Panc1 (cell line): ENCODE results near the gene BEND3. TPM values are rescaled to one million over a fixed set of nuclear protein-coding genes. Genes with fewer than 3 reads are reported as not detected.

Source experiments
- ATAC-seq: fragments of 200-7000 bp; cut with Tn5 transposase; 2 replicates; pipeline ENCODE4 v1.9.1; 2020; ENCODE audit warnings: mild to moderate bottlenecking, moderate library complexity
- BruUV-seq: library from RNA; stranded (reverse); fragments of 400-500 nt; replicated peaks from 2 replicates; lab custom pipeline; 2021; lab: Mats Ljungman, UMichigan
- CTCF ChIA-PET: fragments of 300-600 bp; sonication (Branson Sonifier 250); formaldehyde crosslinking; loops from one replicate; lab custom pipeline; 2022; ENCODE audit warnings: antibody characterized with exemption; lab: Charles Lee
- POLR2A ChIA-PET: fragments of 300-600 bp; sonication (Branson Sonifier 250); formaldehyde crosslinking; loops from one replicate; lab custom pipeline; 2022; ENCODE audit warnings: antibody characterized with exemption; lab: Charles Lee
- DNase-seq: peaks from one replicate; pipeline ENCODE4 v3.0.0-alpha.2; 2010; ENCODE audit warnings: low read depth, low spot score
- H3K27ac ChIP-seq: 2 replicates; pipeline ENCODE4 v1.5.1; 2011; ENCODE audit warnings: mild to moderate bottlenecking, low read length, inconsistent platforms
- H3K27me3 ChIP-seq: fragments of 200-500 bp; sonication (Bioruptor generic); 2 replicates; pipeline ENCODE4 v1.6.0; 2014; ENCODE audit warnings: low read length, inconsistent platforms; ENCODE audit not compliant: control insufficient read depth, insufficient read depth
- H3K36me3 ChIP-seq: fragments of 200-500 bp; sonication (Bioruptor generic); 2 replicates; pipeline ENCODE4 v1.5.1; 2014; ENCODE audit warnings: inconsistent platforms, mild to moderate bottlenecking, low read length, moderate library complexity; ENCODE audit not compliant: control insufficient read depth, insufficient read depth
- H3K4me1 ChIP-seq: 2 replicates; pipeline ENCODE4 v1.5.1; 2011; ENCODE audit warnings: inconsistent platforms, mild to moderate bottlenecking, low read length, moderate library complexity; ENCODE audit not compliant: control insufficient read depth, insufficient read depth
- H3K4me3 ChIP-seq, 2 experiments: 2 replicates each; pipeline ENCODE4 v1.5.1; 2011 to 2012; ENCODE audit warnings: low read depth in 2 of 2, low read length in 2 of 2, mild to moderate bottlenecking in 2 of 2, inconsistent platforms in 1 of 2, moderate library complexity in 1 of 2
- H3K9me3 ChIP-seq: fragments of 200-500 bp; sonication (Bioruptor generic); 2 replicates; pipeline ENCODE4 v1.5.1; 2014; ENCODE audit warnings: low read depth, mild to moderate bottlenecking, inconsistent platforms, low read length, moderate library complexity; ENCODE audit not compliant: control insufficient read depth, insufficient read depth
- POLR2AphosphoS5 ChIP-seq: IDR thresholded peaks from 2 replicates; pipeline ENCODE4 v1.6.1; 2012; ENCODE audit warnings: mild to moderate bottlenecking, low read depth, low read length, moderate library complexity
- SIN3A ChIP-seq: IDR thresholded peaks from 2 replicates; pipeline ENCODE4 v1.6.1; 2012; ENCODE audit warnings: low read depth, mild to moderate bottlenecking, low read length, moderate library complexity, borderline replicate concordance; ENCODE audit not compliant: insufficient read depth
- TCF7L2 ChIP-seq: IDR thresholded peaks from 2 replicates; pipeline ENCODE4 v1.6.1; 2011; ENCODE audit warnings: mild to moderate bottlenecking, low read depth, low read length, inconsistent platforms
- in situ Hi-C: cut with HindIII; loops from 2 replicates; pipeline ENCODE4 v1.10.0; 2016; ENCODE audit warnings: low sequenced_read_pairs, low pct_unique_long_range_greater_than_20kb
- intact Hi-C: fragments of 100-400 bp; cut with micrococcal nuclease; formaldehyde crosslinking; loops from one replicate; pipeline ENCODE4 v1.10.0; 2022; ENCODE audit not compliant: unreplicated experiment
- total RNA-seq: library from RNA; stranded (reverse); gene quantifications from one replicate; pipeline ENCODE4 v1.2.1, GENCODE V29; 2021; ENCODE audit not compliant: unreplicated experiment
- TF ChIP-seq, protein P1 (sequence below): fragments of 450-650 bp; IDR thresholded peaks from 2 replicates; pipeline ENCODE4 v1.5.1; 2017; ENCODE audit warnings: mild to moderate bottlenecking
- TF ChIP-seq, protein P2 (sequence below), 2 experiments: IDR thresholded peaks; 2 replicates each; pipeline ENCODE4 v1.6.1; 2011 to 2012; ENCODE audit warnings: low read depth in 2 of 2, control low read depth in 1 of 2, low read length in 1 of 2, mild to moderate bottlenecking in 1 of 2, moderate library complexity in 1 of 2; ENCODE audit not compliant: insufficient read depth in 1 of 2

The BEND3 gene
- total RNA-seq, 1 experiment from 2014 or later = 9.9 TPM

GRCh38 chr6:107060704-107061103 is 54.6 kb downstream of the BEND3 start:
- intact Hi-C loops (no loop called here), in situ Hi-C loops (no loop called here)
- Histone ChIP-seq H3K27ac (no peak overlapping the region), H3K36me3 (no peaks in the 10 kb centered on the region), H3K4me1 (no peaks in the 10 kb centered on the region), H3K9me3 (no peaks in the 10 kb centered on the region), H3K4me3 (no peak overlapping the region), H3K27me3 (no peaks in the 10 kb centered on the region)
- DNase-seq = no peak
- POLR2A ChIA-PET = no interaction called here
- TF ChIP-seq, protein P1, sequence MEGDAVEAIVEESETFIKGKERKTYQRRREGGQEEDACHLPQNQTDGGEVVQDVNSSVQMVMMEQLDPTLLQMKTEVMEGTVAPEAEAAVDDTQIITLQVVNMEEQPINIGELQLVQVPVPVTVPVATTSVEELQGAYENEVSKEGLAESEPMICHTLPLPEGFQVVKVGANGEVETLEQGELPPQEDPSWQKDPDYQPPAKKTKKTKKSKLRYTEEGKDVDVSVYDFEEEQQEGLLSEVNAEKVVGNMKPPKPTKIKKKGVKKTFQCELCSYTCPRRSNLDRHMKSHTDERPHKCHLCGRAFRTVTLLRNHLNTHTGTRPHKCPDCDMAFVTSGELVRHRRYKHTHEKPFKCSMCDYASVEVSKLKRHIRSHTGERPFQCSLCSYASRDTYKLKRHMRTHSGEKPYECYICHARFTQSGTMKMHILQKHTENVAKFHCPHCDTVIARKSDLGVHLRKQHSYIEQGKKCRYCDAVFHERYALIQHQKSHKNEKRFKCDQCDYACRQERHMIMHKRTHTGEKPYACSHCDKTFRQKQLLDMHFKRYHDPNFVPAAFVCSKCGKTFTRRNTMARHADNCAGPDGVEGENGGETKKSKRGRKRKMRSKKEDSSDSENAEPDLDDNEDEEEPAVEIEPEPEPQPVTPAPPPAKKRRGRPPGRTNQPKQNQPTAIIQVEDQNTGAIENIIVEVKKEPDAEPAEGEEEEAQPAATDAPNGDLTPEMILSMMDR = no peak
- CTCF ChIA-PET = no interaction called here
- no peak for ATAC-seq
- BruUV-seq = no TSS peak

GRCh38 chr6:107059606-107060005 is 55.7 kb downstream of the BEND3 start:
- CTCF ChIA-PET = interaction anchor here (0.7 kb wide), 2 partner anchors 14 to 258 kb away, joined by 3 to 6 read pairs; no protein-coding TSS in a partner anchor
- no peak for DNase-seq
- Histone ChIP-seq H3K4me3 (no peak overlapping the region), H3K36me3 (no peaks in the 10 kb centered on the region), H3K27me3 (no peaks in the 10 kb centered on the region), H3K4me1 (no peaks in the 10 kb centered on the region), H3K27ac (no peak overlapping the region), H3K9me3 (no peaks in the 10 kb centered on the region)
- in situ Hi-C loops = no loop called here
- intact Hi-C loops = no loop called here
- BruUV-seq = no TSS peak
- no peak for ATAC-seq
- no peak for TF ChIP-seq POLR2AphosphoS5
- TF ChIP-seq SIN3A = no peak
- TF ChIP-seq, protein P1 = no peak
- no peak for TF ChIP-seq TCF7L2
- TF ChIP-seq, protein P2, sequence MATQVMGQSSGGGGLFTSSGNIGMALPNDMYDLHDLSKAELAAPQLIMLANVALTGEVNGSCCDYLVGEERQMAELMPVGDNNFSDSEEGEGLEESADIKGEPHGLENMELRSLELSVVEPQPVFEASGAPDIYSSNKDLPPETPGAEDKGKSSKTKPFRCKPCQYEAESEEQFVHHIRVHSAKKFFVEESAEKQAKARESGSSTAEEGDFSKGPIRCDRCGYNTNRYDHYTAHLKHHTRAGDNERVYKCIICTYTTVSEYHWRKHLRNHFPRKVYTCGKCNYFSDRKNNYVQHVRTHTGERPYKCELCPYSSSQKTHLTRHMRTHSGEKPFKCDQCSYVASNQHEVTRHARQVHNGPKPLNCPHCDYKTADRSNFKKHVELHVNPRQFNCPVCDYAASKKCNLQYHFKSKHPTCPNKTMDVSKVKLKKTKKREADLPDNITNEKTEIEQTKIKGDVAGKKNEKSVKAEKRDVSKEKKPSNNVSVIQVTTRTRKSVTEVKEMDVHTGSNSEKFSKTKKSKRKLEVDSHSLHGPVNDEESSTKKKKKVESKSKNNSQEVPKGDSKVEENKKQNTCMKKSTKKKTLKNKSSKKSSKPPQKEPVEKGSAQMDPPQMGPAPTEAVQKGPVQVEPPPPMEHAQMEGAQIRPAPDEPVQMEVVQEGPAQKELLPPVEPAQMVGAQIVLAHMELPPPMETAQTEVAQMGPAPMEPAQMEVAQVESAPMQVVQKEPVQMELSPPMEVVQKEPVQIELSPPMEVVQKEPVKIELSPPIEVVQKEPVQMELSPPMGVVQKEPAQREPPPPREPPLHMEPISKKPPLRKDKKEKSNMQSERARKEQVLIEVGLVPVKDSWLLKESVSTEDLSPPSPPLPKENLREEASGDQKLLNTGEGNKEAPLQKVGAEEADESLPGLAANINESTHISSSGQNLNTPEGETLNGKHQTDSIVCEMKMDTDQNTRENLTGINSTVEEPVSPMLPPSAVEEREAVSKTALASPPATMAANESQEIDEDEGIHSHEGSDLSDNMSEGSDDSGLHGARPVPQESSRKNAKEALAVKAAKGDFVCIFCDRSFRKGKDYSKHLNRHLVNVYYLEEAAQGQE (IDR thresholded peaks at IDR 0.05; ENCODE audit: insufficient read depth in 1 of 2, low read depth in 2 of 2, low read length in 1 of 2) = no peak
- POLR2A ChIA-PET = no interaction called here
